K562 (cell line): ENCODE measurements around the gene ACY1.

ENCODE experiments used
- CHD4 ChIP-seq: fragments of 200-600 bp; sonication (generic); IDR thresholded peaks from 3 replicates; pipeline ENCODE4 v1.6.1; 2012; ENCODE audit warnings: low read depth, mild to moderate bottlenecking, mixed read lengths, low read length, inconsistent platforms; ENCODE audit not compliant: insufficient read depth, insufficient replicate concordance, poor library complexity, severe bottlenecking
- GABPB1 ChIP-seq: sonication (generic); formaldehyde crosslinking; IDR thresholded peaks from 2 replicates; pipeline ENCODE4 v1.8.0; 2022; ENCODE audit warnings: mild to moderate bottlenecking, missing genetic modification reagents
- MYNN ChIP-seq, 2 experiments: sonication (generic); formaldehyde crosslinking in 1 of 2; IDR thresholded peaks; 2 replicates each; pipeline versions ENCODE4 v1.5.0 to v1.6.1; 2016 to 2020; ENCODE audit warnings: antibody characterized with exemption in 1 of 2, missing genetic modification reagents in 1 of 2
- NBN ChIP-seq: fragments of 450-650 bp; IDR thresholded peaks from 2 replicates; pipeline ENCODE4 v1.6.1; 2016; ENCODE audit warnings: low read depth, mild to moderate bottlenecking
- SRSF3 ChIP-seq: fragments of 200-400 bp; formaldehyde crosslinking; IDR thresholded peaks from 2 replicates; pipeline ENCODE4 v1.6.1; 2016; ENCODE audit warnings: mild to moderate bottlenecking, low read length, moderate library complexity; ENCODE audit not compliant: insufficient read depth

- TF ChIP-seq SRSF3 (no peak), GABPB1 (no peak), NBN (no peak), MYNN (IDR thresholded peaks at IDR 0.05) (no peak), MYNN (CRISPR knock-in tag; IDR thresholded peaks at IDR 0.05) (no peak), CHD4 (no peak)
Measured at GRCh38 chr3:51971350-51971749, 12.0 kb upstream of the ACY1 start.
